ENCODE measurements around the gene GDI1. TPM values are rescaled to one million over a fixed set of nuclear protein-coding genes. Genes with fewer than 3 reads are reported as not detected.

GDI1 gene
- total RNA-seq, 4 donors from 2014 or later: 45.3 to 89.7 (median 61.6) TPM

DNA sequence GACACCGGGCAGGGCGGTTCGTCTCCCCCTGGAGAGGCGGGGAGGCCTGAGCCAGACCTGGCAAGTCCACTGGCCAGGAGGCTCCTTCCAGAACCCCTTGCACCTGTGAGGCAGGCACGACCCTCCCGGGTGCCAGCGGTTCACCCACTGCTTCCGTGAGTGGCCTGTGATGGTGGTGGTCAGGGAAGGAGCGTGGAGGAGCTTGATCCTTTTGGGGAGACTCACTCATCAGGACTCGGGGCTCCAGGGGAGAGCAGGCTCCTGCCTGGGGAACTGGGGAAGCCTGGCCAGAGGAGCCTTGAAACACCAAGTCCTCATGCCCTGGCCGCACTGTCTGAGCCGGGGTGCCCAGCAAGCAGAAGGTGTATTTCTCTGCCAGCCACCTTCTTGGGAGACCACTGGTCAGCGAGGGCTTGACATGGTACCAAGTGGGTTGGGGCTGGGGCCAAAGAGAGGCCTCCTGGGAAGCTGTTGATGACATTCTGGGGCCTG, 7.8 kb downstream of the GDI1 start:
- TF ChIP-seq, protein P1, sequence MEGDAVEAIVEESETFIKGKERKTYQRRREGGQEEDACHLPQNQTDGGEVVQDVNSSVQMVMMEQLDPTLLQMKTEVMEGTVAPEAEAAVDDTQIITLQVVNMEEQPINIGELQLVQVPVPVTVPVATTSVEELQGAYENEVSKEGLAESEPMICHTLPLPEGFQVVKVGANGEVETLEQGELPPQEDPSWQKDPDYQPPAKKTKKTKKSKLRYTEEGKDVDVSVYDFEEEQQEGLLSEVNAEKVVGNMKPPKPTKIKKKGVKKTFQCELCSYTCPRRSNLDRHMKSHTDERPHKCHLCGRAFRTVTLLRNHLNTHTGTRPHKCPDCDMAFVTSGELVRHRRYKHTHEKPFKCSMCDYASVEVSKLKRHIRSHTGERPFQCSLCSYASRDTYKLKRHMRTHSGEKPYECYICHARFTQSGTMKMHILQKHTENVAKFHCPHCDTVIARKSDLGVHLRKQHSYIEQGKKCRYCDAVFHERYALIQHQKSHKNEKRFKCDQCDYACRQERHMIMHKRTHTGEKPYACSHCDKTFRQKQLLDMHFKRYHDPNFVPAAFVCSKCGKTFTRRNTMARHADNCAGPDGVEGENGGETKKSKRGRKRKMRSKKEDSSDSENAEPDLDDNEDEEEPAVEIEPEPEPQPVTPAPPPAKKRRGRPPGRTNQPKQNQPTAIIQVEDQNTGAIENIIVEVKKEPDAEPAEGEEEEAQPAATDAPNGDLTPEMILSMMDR (IDR thresholded peaks at IDR 0.05; ENCODE audit: low read depth): no peak

DNA sequence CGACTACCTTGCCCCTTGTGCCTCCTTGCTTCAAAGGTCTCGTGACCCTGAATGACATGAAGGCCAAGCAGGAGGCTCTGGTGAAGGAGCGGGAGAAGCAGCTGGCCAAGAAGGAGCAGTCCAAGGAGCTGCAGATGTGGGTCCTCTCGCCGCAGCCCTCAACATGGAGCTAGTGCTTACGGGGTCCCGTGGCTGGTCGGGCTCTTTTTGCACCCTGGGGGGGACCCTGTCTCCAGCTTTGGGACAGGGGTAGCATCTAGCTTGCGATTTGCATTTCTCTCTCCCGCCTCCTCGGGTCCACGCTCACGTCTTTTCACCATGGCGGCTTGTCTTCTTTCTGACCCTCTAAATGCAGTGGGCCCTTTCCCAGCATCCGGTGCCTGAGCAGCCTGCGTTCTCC, 8.8 kb downstream of the GDI1 start:
- TF ChIP-seq, protein P1 (IDR thresholded peaks at IDR 0.05; ENCODE audit: low read depth): no peak

DNA sequence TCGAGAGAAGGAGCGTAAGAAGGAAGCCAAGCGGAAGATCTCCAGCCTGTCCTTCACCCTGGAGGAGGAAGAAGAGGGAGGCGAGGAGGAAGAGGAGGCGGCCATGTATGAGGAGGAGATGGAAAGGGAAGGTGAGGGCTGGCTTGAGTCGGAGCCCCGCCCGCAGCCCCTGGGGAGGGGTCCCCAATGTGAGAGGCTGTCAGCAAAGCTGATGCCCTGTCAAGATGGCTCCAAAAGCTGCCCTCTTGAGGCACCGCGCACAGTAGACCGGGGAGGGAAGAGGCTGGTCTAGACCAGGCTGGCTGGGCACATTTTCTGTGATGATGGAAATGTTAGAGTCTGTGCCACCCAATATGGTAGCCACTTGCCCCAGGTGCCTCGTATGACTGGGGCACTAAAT, 9.5 kb downstream of the GDI1 start:
- TF ChIP-seq, protein P1 (IDR thresholded peaks at IDR 0.05; ENCODE audit: low read depth): no peak

DNA sequence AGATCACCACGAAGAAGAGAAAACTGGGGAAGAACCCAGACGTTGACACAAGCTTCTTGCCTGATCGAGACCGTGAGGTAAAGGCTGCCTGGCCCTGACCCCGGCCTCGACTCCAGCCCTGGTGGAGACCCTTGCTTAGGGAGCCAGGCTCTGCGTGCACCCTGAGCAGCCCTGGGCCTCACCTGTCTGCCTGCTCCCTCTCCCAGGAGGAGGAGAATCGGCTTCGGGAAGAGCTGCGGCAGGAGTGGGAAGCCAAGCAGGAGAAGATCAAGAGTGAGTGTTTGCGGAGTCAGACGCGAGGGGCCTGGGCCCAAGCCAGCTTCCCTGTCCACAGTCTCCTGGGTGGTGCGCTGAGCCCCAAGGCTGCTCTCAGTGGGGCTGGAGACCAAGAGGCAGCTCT, 11.5 kb downstream of the GDI1 start:
- TF ChIP-seq, protein P1 (IDR thresholded peaks at IDR 0.05; ENCODE audit: low read depth): no peak

DNA sequence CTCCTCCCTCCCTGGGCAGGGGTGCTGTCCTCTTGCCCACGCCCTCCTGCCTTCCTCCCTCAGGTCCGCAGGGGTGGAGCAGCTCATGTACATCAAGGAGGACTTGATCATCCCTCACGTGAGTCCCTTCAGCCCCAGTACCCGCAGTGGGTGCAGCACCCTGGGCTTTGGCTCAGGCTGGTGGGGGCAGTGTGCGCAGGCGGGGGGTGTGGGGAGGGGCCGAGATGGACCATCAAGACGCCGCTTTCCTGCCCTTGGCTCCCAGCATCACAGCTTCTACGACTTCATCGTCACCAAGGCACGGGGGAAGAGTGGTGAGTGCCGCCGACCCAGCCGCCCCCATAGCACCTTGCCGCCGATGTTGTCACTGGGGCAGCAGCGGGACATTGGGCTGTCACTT, 12.7 kb downstream of the GDI1 start:
- TF ChIP-seq, protein P1 (IDR thresholded peaks at IDR 0.05; ENCODE audit: low read depth): no peak

DNA sequence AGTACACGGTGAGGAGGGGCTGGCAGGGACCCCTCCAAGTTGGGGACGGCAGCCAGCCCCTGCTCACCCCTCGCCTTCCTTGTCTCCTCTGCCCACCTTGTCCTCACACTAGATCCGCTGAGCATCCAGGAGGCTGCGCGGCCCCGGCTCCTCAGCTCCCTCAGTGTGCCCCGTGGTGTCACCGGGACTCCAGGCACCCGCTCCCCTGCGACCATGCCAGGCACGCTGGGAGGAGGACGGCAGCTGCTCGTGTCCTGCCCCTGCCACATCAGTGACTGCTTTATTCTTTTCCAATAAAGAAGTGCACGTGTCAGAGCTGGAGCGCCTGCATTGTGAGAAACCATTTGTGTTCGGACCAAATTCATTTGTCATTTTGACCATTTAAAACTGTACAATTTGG, 13.4 kb downstream of the GDI1 start:
- TF ChIP-seq, protein P1 (IDR thresholded peaks at IDR 0.05; ENCODE audit: low read depth): no peak

DNA sequence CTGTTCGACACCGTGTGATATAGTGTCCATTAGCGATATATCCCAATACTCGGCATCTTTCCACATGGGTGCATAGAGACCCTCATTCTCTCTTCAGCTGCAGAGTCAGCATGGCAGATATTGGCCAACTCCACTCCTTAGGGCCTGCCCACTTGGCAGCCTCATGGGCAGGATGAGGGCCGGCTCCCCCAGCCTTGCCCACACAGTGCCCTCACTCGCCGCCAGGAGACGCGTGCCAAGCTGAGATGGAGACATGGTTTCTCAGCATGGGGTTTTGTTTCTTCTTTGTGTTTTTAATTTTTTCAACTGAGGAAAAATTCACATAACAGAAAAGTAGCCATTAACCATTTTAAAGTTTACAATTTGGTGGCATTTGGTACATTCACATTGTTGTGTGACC, 15.9 kb downstream of the GDI1 start:
- TF ChIP-seq, protein P1 (IDR thresholded peaks at IDR 0.05; ENCODE audit: low read depth): no peak

Data from subcutaneous adipose tissue (tissue), 4 donors.